Tibial artery (tissue), 4 donors: ENCODE measurements around the gene SBF2.
"Not testable (repeated sequence)": the region's sequence is repeated elsewhere in the genome, so short reads cannot be mapped to it uniquely, and the experiment has no call there.

Source experiments
- DNase-seq, 2 donors: peaks; one replicate each; pipeline ENCODE4 v3.0.0-alpha.2; 2019
- H3K27ac ChIP-seq, 2 donors: fragments of 200-600 bp; sonication (generic) in 1 of 2; 1 replicate in 1 of 2; 2 replicates in 1 of 2; pipeline ENCODE4 v1.5.1; 2018 to 2019; ENCODE audit warnings: mild to moderate bottlenecking in 1 of 2
- H3K27me3 ChIP-seq, 2 donors: fragments of 200-600 bp; sonication (generic) in 1 of 2; one replicate each; pipeline versions ENCODE4 v1.5.1 to v1.6.0; 2016 to 2019
- H3K36me3 ChIP-seq, 3 donors: fragments of 200-600 bp; sonication (generic) in 2 of 3; one replicate each; pipeline ENCODE4 v1.5.1; 2016 to 2019; ENCODE audit warnings: mild to moderate bottlenecking in 2 of 3
- H3K4me1 ChIP-seq, 4 donors: fragments of 200-600 bp; sonication (generic) in 2 of 4; 1 replicate in 3 of 4; 2 replicates in 1 of 4; pipeline ENCODE4 v1.5.1; 2016 to 2019
- H3K4me3 ChIP-seq, 2 donors: fragments of 200-600 bp; sonication (generic) in 1 of 2; 1 replicate in 1 of 2; 2 replicates in 1 of 2; pipeline ENCODE4 v1.5.1; 2018 to 2019; ENCODE audit warnings: mild to moderate bottlenecking in 2 of 2
- H3K9me3 ChIP-seq, 3 donors: fragments of 200-600 bp; sonication (generic) in 1 of 3; one replicate each; pipeline ENCODE4 v1.5.1; 2016 to 2019
- CTCF ChIP-seq, 2 experiments: fragments of 200-600 bp in 1 of 2; fragments of 450-650 bp in 1 of 2; IDR thresholded peaks; one replicate each; pipeline ENCODE4 v1.5.1; 2017 to 2019; ENCODE audit warnings: antibody characterized with exemption in 2 of 2, mild to moderate bottlenecking in 1 of 2, moderate library complexity in 1 of 2
- intact Hi-C: fragments of 100-400 bp; cut with DNase I; formaldehyde crosslinking; loops from one replicate; pipeline ENCODE4 v1.15.0; 2023; ENCODE audit warnings: low total_unique reads

The SBF2 gene

GRCh38 chr11:10147195-10147594, 146.8 kb downstream of the SBF2 start:
- H3K27me3 ChIP-seq, result no peaks in the 10 kb centered on the region
- H3K27ac ChIP-seq, result no peak overlapping the region
- H3K9me3 ChIP-seq, result peaks cover 0 to 4% (median 0%) of the 10 kb centered on the region in 3 donors
- TF ChIP-seq CTCF (IDR thresholded peaks at IDR 0.05), result no peak
- intact Hi-C loops, result no loop called here
- H3K4me3 ChIP-seq, result no peak overlapping the region
- no peak for DNase-seq
- peaks cover 0 to 9% (median 0%) of the 10 kb centered on the region in 4 donors for H3K4me1 ChIP-seq
- no peaks in the 10 kb centered on the region for H3K36me3 ChIP-seq

GRCh38 chr11:10144954-10145353, 149.1 kb downstream of the SBF2 start:
- DNase-seq, result no peak
- no peak overlapping the region for H3K27ac ChIP-seq

GRCh38 chr11:10139656-10140055, 154.4 kb downstream of the SBF2 start:
- no peak for DNase-seq

More at GRCh38 chr11:10144954-10145353, 149.1 kb downstream of the SBF2 start:
- Histone ChIP-seq H3K9me3 (peaks cover 0 to 4% (median 0%) of the 10 kb centered on the region in 3 donors), H3K36me3 (no peaks in the 10 kb centered on the region), H3K27me3 (no peaks in the 10 kb centered on the region), H3K4me1 (peaks cover 0 to 16% (median under 1%) of the 10 kb centered on the region in 4 donors), H3K4me3 (no peak overlapping the region)
- no peak for TF ChIP-seq CTCF (IDR thresholded peaks at IDR 0.05)
- intact Hi-C loops, result no loop called here

GRCh38 chr11:10139143-10139542, 154.9 kb downstream of the SBF2 start:
- intact Hi-C loops, result no loop called here

More at GRCh38 chr11:10139656-10140055, 154.4 kb downstream of the SBF2 start:
- no peak overlapping the region for H3K4me3 ChIP-seq
- H3K4me1 ChIP-seq, result peaks cover 0 to 12% (median 3%) of the 10 kb centered on the region in 4 donors
- no peaks in the 10 kb centered on the region for H3K36me3 ChIP-seq
- TF ChIP-seq CTCF (IDR thresholded peaks at IDR 0.05), result no peak
- no peak overlapping the region for H3K27ac ChIP-seq
- intact Hi-C loops, result no loop called here
- no peaks in the 10 kb centered on the region for H3K9me3 ChIP-seq
- no peaks in the 10 kb centered on the region for H3K27me3 ChIP-seq

GRCh38 chr11:10134975-10135481, 159.0 kb downstream of the SBF2 start:
- no peak for DNase-seq
- no peak for TF ChIP-seq CTCF (IDR thresholded peaks at IDR 0.05)
- no peak overlapping the region for H3K27ac ChIP-seq
- no peaks in the 10 kb centered on the region for H3K36me3 ChIP-seq
- no peaks in the 10 kb centered on the region for H3K9me3 ChIP-seq
- no peak overlapping the region for H3K4me3 ChIP-seq
- H3K27me3 ChIP-seq, result no peaks in the 10 kb centered on the region
- peaks cover 0 to 12% (median 3%) of the 10 kb centered on the region in 4 donors for H3K4me1 ChIP-seq
- intact Hi-C loops, result no loop called here

More at GRCh38 chr11:10139143-10139542, 154.9 kb downstream of the SBF2 start:
- Histone ChIP-seq H3K4me1 (peaks cover 0 to 12% (median 3%) of the 10 kb centered on the region in 4 donors), H3K27ac (no peak overlapping the region), H3K27me3 (no peaks in the 10 kb centered on the region), H3K36me3 (no peaks in the 10 kb centered on the region), H3K9me3 (no peaks in the 10 kb centered on the region), H3K4me3 (no peak overlapping the region)
- TF ChIP-seq CTCF (IDR thresholded peaks at IDR 0.05), result no peak
- no peak for DNase-seq

- H3K9me3 ChIP-seq, H3K4me1 ChIP-seq, intact Hi-C loops, H3K4me3 ChIP-seq, H3K36me3 ChIP-seq, H3K27ac ChIP-seq, DNase-seq, H3K27me3 ChIP-seq: not testable (repeated sequence)
Observed at GRCh38 chr11:10134226-10134625, 159.8 kb downstream of the SBF2 start.

- H3K27ac ChIP-seq, DNase-seq, H3K9me3 ChIP-seq, intact Hi-C loops, H3K4me3 ChIP-seq, H3K27me3 ChIP-seq, H3K36me3 ChIP-seq, H3K4me1 ChIP-seq: not testable (repeated sequence)
Observed at GRCh38 chr11:10133251-10133650, 160.8 kb downstream of the SBF2 start.
